ENCODE measurements around the gene GMCL1.
"Not testable (repeated sequence)": the region's sequence is repeated elsewhere in the genome, so short reads cannot be mapped to it uniquely, and the experiment has no call there.

The GMCL1 gene

DNA sequence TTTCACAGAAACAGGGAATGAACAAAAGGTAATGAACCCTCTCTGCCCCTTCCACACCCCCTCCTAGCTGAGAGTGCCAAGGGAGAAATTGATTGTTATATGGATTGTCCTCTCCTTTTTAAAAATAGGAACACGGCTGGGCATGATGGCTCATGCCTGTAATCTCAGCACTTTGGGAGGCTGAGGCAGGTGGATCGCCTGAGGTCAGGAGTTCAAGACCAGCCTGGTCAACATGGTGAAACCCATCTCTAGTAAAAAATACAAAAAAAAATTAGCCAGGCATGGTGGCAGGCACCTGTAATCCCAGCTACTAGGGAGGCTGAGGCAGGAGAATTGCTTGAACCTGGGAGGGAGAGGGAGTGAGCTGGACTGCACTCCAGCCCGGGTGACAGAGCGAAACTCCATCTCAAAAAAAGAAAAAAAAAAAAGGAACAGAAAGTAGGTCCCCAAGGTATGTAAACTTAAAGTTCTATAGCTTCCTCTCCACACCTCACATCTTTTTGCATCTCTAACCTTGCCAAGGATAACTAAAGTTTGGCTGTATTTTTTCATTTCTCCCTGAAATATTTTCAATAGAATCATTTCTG, 26.6 kb upstream of the GMCL1 start:
- in situ Hi-C loops (cut with HindIII; ENCODE audit: low pct_ligation_motif_present, low pct_unique_long_range_greater_than_20kb, low sequenced_read_pairs); DNase-seq: not testable (repeated sequence)

DNA sequence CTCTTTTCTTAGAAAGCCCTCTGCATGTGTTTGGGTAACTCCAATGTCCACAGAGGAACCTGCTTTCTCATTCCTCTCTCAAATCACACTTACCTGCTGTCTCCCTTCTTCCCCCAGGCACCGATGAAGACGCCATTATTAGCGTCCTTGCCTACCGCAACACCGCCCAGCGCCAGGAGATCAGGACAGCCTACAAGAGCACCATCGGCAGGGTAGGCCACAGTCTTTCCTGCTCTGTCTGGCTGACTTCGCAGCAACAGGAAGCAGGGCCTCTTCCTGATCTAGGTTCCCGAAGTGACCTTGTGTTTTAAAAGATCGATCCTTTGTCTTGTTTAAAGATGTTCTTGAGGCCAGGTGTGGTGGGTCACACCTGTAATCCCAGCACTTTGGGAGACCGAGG, 25.0 kb upstream of the GMCL1 start:
- in situ Hi-C loops (cut with HindIII; ENCODE audit: low pct_ligation_motif_present, low pct_unique_long_range_greater_than_20kb, low sequenced_read_pairs): no loop called here
- DNase-seq: no peak

DNA sequence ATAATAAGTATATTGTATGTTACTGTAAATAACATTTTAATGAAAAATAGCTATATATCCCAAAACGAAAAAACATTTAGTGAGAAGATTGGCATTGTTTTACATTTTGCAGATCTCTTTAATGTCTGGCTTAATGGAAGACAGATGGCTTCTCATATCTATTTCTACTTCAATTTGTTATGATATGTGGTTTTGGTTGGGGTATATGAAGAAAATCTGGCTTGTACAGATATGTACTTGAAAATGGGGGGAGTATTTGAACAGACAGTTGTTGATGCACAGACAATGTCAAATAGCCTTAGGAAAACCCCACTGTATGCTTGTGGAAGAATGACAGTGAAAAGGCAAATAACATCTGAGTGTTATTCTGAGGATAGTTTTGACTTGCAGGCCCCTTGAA, 23.6 kb upstream of the GMCL1 start:
- no peak for DNase-seq
- in situ Hi-C loops (cut with HindIII; ENCODE audit: low pct_ligation_motif_present, low pct_unique_long_range_greater_than_20kb, low sequenced_read_pairs): no loop called here

DNA sequence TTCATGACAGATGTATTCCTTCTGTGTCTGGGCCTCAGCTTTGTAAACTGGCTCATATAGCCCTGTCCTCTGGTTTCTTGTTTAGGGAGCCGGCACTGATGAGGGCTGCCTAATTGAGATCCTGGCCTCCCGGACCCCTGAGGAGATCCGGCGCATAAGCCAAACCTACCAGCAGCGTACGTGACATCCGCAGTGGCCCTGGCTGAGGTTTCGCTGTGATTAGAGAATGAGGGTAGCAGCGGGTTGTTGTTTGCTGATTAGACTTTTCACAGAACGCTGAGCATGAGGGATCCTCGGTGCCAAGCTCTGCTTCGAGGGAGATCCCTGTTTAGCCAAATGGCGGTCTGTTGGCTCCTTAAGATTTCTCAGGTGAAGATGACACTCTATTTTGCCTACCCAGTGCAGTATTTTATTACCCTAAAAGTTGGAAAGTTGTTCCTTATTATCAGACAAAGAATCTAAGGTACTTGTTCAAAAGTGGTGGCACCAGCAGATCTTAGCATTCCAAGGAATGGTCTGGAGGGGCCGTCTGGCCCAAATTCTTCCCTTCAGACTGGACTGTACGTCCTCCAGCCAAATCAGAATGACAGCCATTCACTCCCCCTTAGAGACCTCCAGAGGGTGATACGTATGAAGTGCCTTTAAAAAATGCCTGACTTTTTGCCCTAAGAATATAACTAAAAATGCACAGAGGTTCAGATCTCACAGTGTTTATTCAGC, 21.5 kb upstream of the GMCL1 start:
- in situ Hi-C loops (cut with HindIII; ENCODE audit: low pct_ligation_motif_present, low pct_unique_long_range_greater_than_20kb, low sequenced_read_pairs): no loop called here
- DNase-seq: no peak

GRCh38 chr2:69810550-69810949, 18.9 kb upstream of the GMCL1 start:
- in situ Hi-C loops (cut with HindIII; ENCODE audit: low pct_ligation_motif_present, low pct_unique_long_range_greater_than_20kb, low sequenced_read_pairs): no loop called here

DNA sequence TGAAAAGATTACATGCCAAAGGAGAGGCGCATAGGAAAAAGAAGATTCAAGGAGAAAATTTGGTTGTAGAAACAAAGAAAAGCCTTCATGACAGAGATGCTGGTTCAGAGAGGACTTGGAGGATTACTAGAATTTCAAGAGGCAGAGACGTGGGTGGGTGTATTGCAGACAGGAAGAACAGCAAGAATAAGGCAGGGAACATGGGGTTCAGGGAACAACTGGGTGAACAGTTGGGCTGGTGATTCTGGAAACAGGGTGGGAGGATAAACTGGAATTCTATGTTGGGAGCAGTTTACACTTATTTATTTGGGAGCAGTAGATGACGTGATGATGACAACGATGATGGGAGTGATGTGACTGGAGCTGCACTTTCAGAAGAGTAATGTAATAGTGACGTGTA, 18.4 kb upstream of the GMCL1 start:
- in situ Hi-C loops (cut with HindIII; ENCODE audit: low pct_ligation_motif_present, low pct_unique_long_range_greater_than_20kb, low sequenced_read_pairs): no loop called here
- no peak for DNase-seq

More at GRCh38 chr2:69810550-69810949, 18.9 kb upstream of the GMCL1 start:
- DNase-seq: no peak

DNA sequence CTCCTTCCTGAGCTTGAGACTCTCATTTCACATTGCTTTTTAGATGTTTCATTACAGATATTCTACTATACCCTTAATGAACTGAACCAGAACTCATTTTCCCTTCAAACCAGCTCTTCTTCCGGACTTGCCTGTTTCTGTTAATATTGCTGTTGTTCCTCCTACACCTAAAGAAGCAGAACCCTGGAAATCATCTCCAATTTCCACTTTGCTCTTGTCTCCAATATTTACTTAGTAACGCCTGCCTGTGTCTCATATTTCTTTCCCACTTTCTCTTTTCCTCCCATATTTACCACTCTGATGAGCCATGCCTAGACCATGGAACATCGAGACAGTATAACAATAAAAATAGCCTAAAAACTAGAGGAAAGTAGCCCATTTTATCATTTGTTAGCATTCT, 17.9 kb upstream of the GMCL1 start:
- in situ Hi-C loops (cut with HindIII; ENCODE audit: low pct_ligation_motif_present, low pct_unique_long_range_greater_than_20kb, low sequenced_read_pairs): no loop called here
- DNase-seq: no peak

DNA sequence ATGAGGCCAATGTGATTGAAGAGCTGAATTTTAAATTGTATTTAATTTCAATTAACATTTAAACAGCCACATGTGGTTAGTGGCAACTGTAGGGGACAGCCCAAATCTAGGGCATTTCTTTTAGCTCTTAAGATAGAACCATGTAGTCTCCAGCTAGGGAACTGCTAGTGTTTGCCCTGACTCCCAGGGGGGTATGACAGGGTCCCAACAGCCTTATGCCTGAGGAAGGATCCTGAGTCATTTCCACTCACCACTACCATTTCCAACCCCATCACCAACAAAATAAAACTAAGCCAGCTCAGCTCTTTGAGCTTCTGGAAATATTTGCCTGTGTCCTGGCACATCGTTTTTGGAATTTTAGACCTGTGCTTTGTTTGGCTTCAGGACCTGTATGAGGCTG, 13.7 kb upstream of the GMCL1 start:
- in situ Hi-C loops (cut with HindIII; ENCODE audit: low pct_ligation_motif_present, low pct_unique_long_range_greater_than_20kb, low sequenced_read_pairs): no loop called here
- DNase-seq: no peak

GRCh38 chr2:69816923-69817542, 12.4 kb upstream of the GMCL1 start:
- in situ Hi-C loops (cut with HindIII; ENCODE audit: low pct_ligation_motif_present, low pct_unique_long_range_greater_than_20kb, low sequenced_read_pairs): no loop called here
- DNase-seq: peak; percentile 93

GRCh38 chr2:69817729-69818501, 11.5 kb upstream of the GMCL1 start:
- no peak for DNase-seq
- in situ Hi-C loops (cut with HindIII; ENCODE audit: low pct_ligation_motif_present, low pct_unique_long_range_greater_than_20kb, low sequenced_read_pairs): no loop called here

DNA sequence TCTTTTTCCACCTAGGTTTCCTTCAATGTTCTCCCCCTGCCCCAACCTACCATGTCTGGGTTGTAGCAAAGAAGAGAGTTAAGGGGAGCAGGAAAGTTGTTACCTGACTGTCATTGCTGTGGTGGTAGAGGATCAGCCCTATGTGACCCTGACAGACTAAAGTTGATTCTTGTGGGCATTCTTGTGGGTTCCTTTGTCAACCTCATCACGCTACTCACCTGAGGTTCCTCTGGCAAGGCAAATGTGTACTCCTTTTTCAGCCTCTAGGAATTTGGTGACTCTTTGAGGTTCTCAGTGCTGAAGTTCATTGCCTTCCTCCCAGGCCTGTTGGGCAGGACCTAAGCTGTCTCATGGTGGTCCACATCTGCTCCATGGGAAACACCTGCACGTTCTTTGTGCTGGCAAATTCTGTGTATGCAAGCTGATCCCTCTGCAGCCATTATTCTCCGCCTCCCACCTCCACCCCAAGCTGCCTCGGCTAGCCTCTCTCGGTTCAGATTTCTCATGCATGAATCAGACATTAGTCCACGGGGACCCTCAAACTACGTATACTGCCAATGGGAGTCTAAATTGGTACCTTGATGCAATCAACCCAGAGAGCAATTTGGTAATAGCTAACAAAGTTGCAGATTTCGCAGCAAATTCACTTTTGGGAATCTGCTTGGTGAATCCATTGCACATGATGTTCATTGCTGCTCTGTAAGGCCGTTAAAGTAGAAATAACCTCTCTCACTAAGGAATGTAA, 1.5 kb upstream of the GMCL1 start:
- in situ Hi-C loops (cut with HindIII; ENCODE audit: low pct_ligation_motif_present, low pct_unique_long_range_greater_than_20kb, low sequenced_read_pairs): no loop called here
- DNase-seq: no peak

- in situ Hi-C loops (cut with HindIII; ENCODE audit: low pct_ligation_motif_present, low pct_unique_long_range_greater_than_20kb, low sequenced_read_pairs): no loop called here
- no peak for DNase-seq
Observed at GRCh38 chr2:69828938-69829255, 563 bp upstream of the GMCL1 start.

- DNase-seq: peak; percentile 69
- in situ Hi-C loops (cut with HindIII; ENCODE audit: low pct_ligation_motif_present, low pct_unique_long_range_greater_than_20kb, low sequenced_read_pairs): no loop called here
Observed at GRCh38 chr2:69830045-69830905, 815 bp downstream of the GMCL1 start.

GRCh38 chr2:69830906-69831241, 1.4 kb downstream of the GMCL1 start:
- in situ Hi-C loops (cut with HindIII; ENCODE audit: low pct_ligation_motif_present, low pct_unique_long_range_greater_than_20kb, low sequenced_read_pairs): not testable (repeated sequence)

GRCh38 chr2:69831354-69831905, 2.0 kb downstream of the GMCL1 start:
- peak; percentile 18 for DNase-seq
- in situ Hi-C loops (cut with HindIII; ENCODE audit: low pct_ligation_motif_present, low pct_unique_long_range_greater_than_20kb, low sequenced_read_pairs): no loop called here

More at GRCh38 chr2:69830906-69831241, 1.4 kb downstream of the GMCL1 start:
- not testable (repeated sequence) for DNase-seq

DNA sequence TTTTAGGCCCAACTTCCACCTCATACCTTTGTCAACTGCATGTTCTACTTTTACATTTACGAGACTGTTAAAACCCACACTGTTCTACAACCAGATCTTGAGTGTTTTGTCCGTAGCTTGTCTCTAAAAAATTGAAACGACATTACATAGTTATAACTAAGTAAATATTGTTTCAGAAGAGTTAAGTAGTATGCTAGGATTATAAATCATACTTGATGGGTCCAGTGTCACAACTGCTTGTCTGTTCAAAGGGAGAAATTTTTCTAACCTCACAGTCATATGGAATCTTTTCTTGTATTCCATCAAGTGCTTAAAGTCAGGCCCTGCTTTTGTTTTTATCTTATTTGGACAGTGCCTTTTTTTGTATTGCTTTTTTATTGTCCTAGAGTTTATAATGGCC, 4.3 kb downstream of the GMCL1 start:
- in situ Hi-C loops (cut with HindIII; ENCODE audit: low pct_ligation_motif_present, low pct_unique_long_range_greater_than_20kb, low sequenced_read_pairs): no loop called here
- no peak for DNase-seq

DNA sequence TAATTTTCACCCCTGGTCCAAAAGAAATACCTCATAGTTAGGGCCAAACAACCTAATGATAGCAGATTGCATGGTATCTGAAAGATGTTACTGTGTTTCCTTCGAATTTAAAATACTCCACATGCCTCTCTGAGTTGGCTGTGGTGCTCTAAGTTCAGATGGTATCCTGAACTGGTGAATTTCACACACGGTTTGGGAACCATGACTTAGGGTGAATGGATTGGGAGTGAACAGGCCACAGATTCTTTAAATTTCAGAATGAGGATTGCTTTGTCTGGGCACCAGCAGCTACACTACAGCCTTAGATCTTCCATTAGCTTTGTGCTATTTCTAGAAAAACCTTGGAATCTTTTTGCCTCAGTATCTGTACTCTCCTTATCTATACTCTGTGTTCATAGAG, 6.2 kb downstream of the GMCL1 start:
- in situ Hi-C loops (cut with HindIII; ENCODE audit: low pct_ligation_motif_present, low pct_unique_long_range_greater_than_20kb, low sequenced_read_pairs): no loop called here
- DNase-seq: no peak

DNA sequence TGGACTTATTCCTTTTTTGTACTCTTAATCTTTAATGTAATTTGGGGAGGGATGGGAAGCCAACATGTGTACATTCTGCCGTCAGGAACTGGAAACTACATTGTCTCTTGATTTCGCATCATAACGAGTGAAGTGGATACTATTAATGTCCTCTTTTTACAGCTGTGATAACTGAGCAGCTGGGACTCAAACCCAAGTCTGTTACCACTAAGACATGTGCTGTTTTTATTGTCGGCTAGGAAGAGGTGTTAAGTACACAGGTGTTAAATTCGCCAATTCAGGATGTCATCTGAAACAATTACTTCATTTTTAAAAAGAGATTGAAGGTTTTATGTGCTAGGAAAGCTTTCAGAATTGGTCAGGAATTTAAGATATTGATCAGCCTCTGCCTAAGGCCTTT, 6.9 kb downstream of the GMCL1 start:
- in situ Hi-C loops (cut with HindIII; ENCODE audit: low pct_ligation_motif_present, low pct_unique_long_range_greater_than_20kb, low sequenced_read_pairs): no loop called here
- no peak for DNase-seq

All from ACHN (cell line).